GM12873 (cell line): ENCODE data around the gene TNFSF15.

Experiments used
- CTCF ChIP-seq: IDR thresholded peaks from 2 replicates; pipeline ENCODE4 v1.5.1; 2012; ENCODE audit warnings: low read depth, mild to moderate bottlenecking, moderate library complexity, low read length, control low read depth; ENCODE audit not compliant: insufficient read depth; ENCODE audit errors: missing control alignments

TNFSF15 gene

GRCh38 chr9:114787781-114788498 is 17.9 kb downstream of the TNFSF15 start:
- no peak for TF ChIP-seq CTCF

DNA sequence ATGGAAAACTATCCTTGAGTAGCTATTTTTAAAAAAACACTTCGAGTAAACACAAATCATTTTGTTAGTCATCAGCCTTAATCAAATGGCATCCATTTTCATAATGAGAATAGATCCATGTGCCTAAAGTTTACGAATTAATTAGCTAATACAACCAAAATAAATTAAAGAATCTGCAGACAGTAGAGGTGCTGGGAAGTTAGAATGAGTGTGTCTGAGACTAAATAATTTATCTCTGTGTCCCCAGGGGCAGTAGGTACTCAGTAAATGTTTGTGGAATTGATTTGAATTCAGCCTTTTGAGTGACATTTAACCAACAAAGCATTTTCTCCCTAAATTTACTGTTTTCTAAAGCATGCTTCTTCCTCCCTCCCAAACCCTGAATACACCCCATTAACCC is 18.6 kb downstream of the TNFSF15 start:
- no peak for TF ChIP-seq CTCF

- no peak for TF ChIP-seq CTCF
These were observed 19.8 kb downstream of the TNFSF15 start for GRCh38 chr9:114785866-114786650.

DNA sequence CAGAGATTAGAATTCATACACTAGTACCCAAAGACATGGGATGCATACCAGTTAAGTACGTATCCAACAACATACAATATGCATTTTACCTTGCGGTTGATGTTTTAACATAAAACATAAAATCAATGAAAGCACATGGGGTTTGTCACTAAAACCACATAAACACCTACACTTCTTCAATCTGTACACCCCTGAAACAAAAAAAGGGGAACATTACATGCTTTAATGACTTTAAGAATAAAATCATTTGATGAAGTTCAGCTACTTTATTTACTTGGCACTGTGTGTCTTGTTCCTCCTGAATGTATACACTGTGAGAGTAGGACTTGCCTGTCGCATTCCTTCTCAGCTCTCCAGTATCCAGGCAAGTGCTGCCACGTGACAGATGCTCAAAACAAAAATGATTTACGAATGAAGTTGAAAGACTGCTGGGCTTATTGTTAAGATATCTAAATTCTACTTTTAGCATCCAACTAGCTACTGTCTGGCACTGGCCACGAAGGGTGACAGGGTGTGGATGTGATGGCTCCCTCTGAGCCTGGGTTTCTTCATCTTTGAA is 21.0 kb downstream of the TNFSF15 start:
- no peak for TF ChIP-seq CTCF

DNA sequence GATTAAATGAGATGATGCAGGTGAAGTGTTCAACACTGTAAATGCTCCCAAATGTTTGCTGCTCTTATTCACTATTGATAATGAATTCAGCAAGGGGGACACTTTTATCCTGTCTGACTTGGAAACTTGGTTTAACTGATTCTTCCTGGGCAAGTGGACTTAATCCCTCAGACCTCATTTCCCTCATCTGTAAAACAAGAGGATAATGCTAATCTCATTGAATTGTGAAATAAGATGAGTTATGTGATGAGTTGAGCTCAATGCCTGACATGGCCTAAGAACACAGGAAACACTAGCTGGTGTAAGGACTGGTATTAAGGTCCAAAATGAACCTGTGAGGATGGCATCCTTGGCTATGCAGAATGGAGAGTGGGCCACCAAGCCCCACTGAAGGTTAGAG is 23.3 kb downstream of the TNFSF15 start:
- TF ChIP-seq CTCF: no peak

DNA sequence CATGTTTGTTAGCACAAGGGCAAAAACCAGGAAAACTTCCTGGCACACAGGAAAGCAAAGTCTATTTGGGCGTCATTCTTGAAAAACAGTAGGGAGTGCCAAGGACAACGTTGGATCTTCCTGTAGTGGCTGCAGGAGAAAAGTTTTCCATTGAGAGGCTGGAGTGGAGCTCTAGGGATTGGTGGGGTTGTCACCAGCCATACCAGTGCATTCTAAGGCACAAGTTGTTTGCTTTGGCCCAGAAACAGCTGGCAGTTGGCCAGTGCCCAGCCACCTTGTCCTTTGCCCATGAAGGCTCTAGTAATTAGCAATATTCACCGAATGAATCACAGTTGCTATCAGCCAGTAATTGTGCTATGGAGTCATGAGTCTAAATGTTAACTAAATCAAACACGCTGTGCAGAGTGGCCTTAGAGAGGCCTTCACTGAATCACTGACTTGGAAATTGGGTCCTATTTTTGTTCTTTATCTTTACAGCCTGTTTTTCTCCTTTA is 26.4 kb downstream of the TNFSF15 start:
- no peak for TF ChIP-seq CTCF
